ENCODE measurements around the gene CCDC116.

- TF ChIP-seq POLR2A (IDR thresholded peaks at IDR 0.05; ENCODE audit: extremely low read depth, insufficient read length): no peak
- TF ChIP-seq CTCF (IDR thresholded peaks at IDR 0.05; ENCODE audit: low read depth, low read length): no peak
- no peak for TF ChIP-seq MYC (IDR thresholded peaks at IDR 0.05; ENCODE audit: low read depth, low read length)
Observed at GRCh38 chr22:21606775-21607174, 25.8 kb upstream of the CCDC116 start.

Measured in NB4 (cell line).